HepG2 (cell line): ENCODE data around the gene PTPN13. TPM values are rescaled to one million over a fixed set of nuclear protein-coding genes. Genes with fewer than 3 reads are reported as not detected.

Source experiments
- ATAC-seq: fragments of 200-7000 bp; cut with Tn5 transposase; 3 replicates; pipeline ENCODE4 v1.9.1; 2020; ENCODE audit warnings: mild to moderate bottlenecking, moderate library complexity
- BruUV-seq: library from RNA; stranded (reverse); fragments of 400-500 nt; replicated peaks from 2 replicates; lab custom pipeline; 2021; lab: Mats Ljungman, UMichigan
- CTCF ChIA-PET: fragments of 300-600 bp; formaldehyde crosslinking; extraction: SDS; loops from one replicate; lab custom pipeline; 2021; ENCODE audit warnings: low total read pairs, inconsistent platforms, low intra/inter-chr PET ratio; lab: Yijun Ruan, JAX
- POLR2A ChIA-PET: fragments of 350-600 bp; sonication (Branson Sonifier 250); formaldehyde crosslinking; loops from one replicate; lab custom pipeline; 2020; ENCODE audit warnings: antibody characterized with exemption, inconsistent platforms; lab: Yijun Ruan, JAX
- DNase-seq: peaks from one replicate; pipeline ENCODE4 v3.0.0-alpha.2; 2015; ENCODE audit warnings: low spot score
- FAIRE-seq: peaks from 3 replicates; lab custom pipeline; 2011; peaks lifted over from hg19 to GRCh38; lab: Jason Lieb, UNC
- H2AFZ ChIP-seq: one replicate; pipeline ENCODE4 v1.6.1; 2011; ENCODE audit warnings: low read length, inconsistent platforms
- H3K27ac ChIP-seq: fragments of 300-600 bp; 3 replicates; pipeline ENCODE4 v1.8.0; 2011; ENCODE audit warnings: mixed run types, mild to moderate bottlenecking, mixed read lengths, low read length, inconsistent platforms; ENCODE audit not compliant: insufficient read depth; ENCODE audit errors: extremely low read length
- H3K27me3 ChIP-seq, 2 experiments: fragments of 200-600 bp in 1 of 2; 2 replicates in 1 of 2; 3 replicates in 1 of 2; pipeline versions ENCODE4 v1.6.0 to v1.8.0; 2011; ENCODE audit warnings: low read length in 2 of 2, mild to moderate bottlenecking in 2 of 2, moderate library complexity in 2 of 2, inconsistent platforms in 1 of 2; ENCODE audit not compliant: insufficient read depth in 2 of 2, control insufficient read depth in 1 of 2
- H3K36me3 ChIP-seq, 2 experiments: fragments of 200-600 bp in 1 of 2; replicated peaks in 1 of 2; 2 replicates in 1 of 2; 3 replicates in 1 of 2; pipeline versions ENCODE4 v1.5.1 to v1.8.0; 2011; ENCODE audit warnings: low read length in 2 of 2, inconsistent platforms in 1 of 2; ENCODE audit not compliant: insufficient read depth in 2 of 2, control insufficient read depth in 1 of 2
- H3K4me1 ChIP-seq: 2 replicates; pipeline ENCODE4 v1.5.1; 2012; ENCODE audit warnings: low read length, inconsistent platforms; ENCODE audit not compliant: insufficient read depth
- H3K4me2 ChIP-seq: 2 replicates; pipeline ENCODE4 v1.6.0; 2011; ENCODE audit warnings: low read depth, low read length, inconsistent platforms
- H3K4me3 ChIP-seq, 3 experiments: fragments of 200-600 bp in 1 of 3; sonication (generic), shearing (Covaris generic) in 1 of 3; replicated peaks in 1 of 3; 2 replicates each; pipeline ENCODE4 v1.5.1; 2011 to 2016; ENCODE audit warnings: low read length in 3 of 3, inconsistent platforms in 2 of 3, low read depth in 2 of 3, mild to moderate bottlenecking in 2 of 3, control low read depth in 1 of 3, mixed read lengths in 1 of 3; ENCODE audit not compliant: insufficient read depth in 1 of 3
- H3K79me2 ChIP-seq: one replicate; pipeline ENCODE4 v1.6.1; 2011; ENCODE audit warnings: low read length, inconsistent platforms; ENCODE audit not compliant: insufficient read depth
- H3K9ac ChIP-seq: 2 replicates; pipeline ENCODE4 v1.6.0; 2011; ENCODE audit warnings: mild to moderate bottlenecking, low read depth, low read length, inconsistent platforms; ENCODE audit not compliant: insufficient read depth
- H3K9me3 ChIP-seq: 2 replicates; pipeline ENCODE4 v1.5.1; 2012; ENCODE audit warnings: mild to moderate bottlenecking, low read length
- H4K20me1 ChIP-seq: 2 replicates; pipeline ENCODE4 v1.6.0; 2011; ENCODE audit warnings: inconsistent platforms, mild to moderate bottlenecking, low read length, moderate library complexity; ENCODE audit not compliant: insufficient read depth
- FOXM1 ChIP-seq: sonication (generic); formaldehyde crosslinking; IDR thresholded peaks from 2 replicates; pipeline ENCODE4 v1.5.0; 2020; ENCODE audit warnings: missing genetic modification reagents
- MAFF ChIP-seq: IDR thresholded peaks from 2 replicates; pipeline ENCODE4 v1.6.1; 2011; ENCODE audit warnings: low read depth, low read length, improper control_type of control experiment
- MAFK ChIP-seq, 2 experiments: IDR thresholded peaks in 1 of 2; conservative IDR thresholded peaks in 1 of 2; 2 replicates each; pipeline ENCODE4 v1.6.1; 2011; ENCODE audit warnings: improper control_type of control experiment in 2 of 2, low read length in 2 of 2
- NFAT5 ChIP-seq: sonication (generic); formaldehyde crosslinking; IDR thresholded peaks from 2 replicates; pipeline ENCODE4 v1.4.0; 2020; ENCODE audit warnings: missing genetic modification reagents
- PATZ1 ChIP-seq: sonication (generic); formaldehyde crosslinking; IDR thresholded peaks from 2 replicates; pipeline ENCODE4 v1.4.0; 2020; ENCODE audit warnings: missing genetic modification reagents
- RAD51 ChIP-seq: fragments of 450-650 bp; IDR thresholded peaks from 2 replicates; pipeline ENCODE4 v1.6.1; 2016; ENCODE audit warnings: borderline replicate concordance
- REL ChIP-seq: sonication (generic); formaldehyde crosslinking; conservative IDR thresholded peaks from 2 replicates; pipeline ENCODE4 v1.8.0; 2022; ENCODE audit warnings: mild to moderate bottlenecking, missing genetic modification reagents, moderate library complexity
- ZNF629 ChIP-seq: sonication (generic); formaldehyde crosslinking; conservative IDR thresholded peaks from 2 replicates; pipeline ENCODE4 v1.5.0; 2020; ENCODE audit warnings: missing genetic modification reagents
- WGBS: methylation state at CpG from one replicate; pipeline ENCODE4 v1.1.6; 2017; ENCODE audit warnings: low lambda C conversion rate; 5-methylcytosine and 5-hydroxymethylcytosine counted together
- in situ Hi-C: cut with HindIII; loops from 2 replicates; pipeline ENCODE4 v1.10.0; 2017; ENCODE audit warnings: low pct_unique_long_range_greater_than_20kb; ENCODE audit not compliant: extremely low pct_ligation_motif_present
- intact Hi-C: fragments of 100-400 bp; cut with micrococcal nuclease; formaldehyde crosslinking; loops from one replicate; pipeline ENCODE4 v1.10.0; 2022; ENCODE audit not compliant: unreplicated experiment
- polyA plus RNA-seq, 8 experiments: library from polyadenylated mRNA; depleted of rRNA in 3 of 8; stranded (reverse) in 7 of 8; unstranded in 1 of 8; fragments of >200 nt; fragmentation: Illumina TruSeq in 4 of 8; extraction: Trizol in 4 of 8; gene quantifications; 2 replicates each; pipeline versions ENCODE4 v1.2.1 to v1.2.3, GENCODE V29; 2011 to 2016; ENCODE audit warnings: low read depth in 4 of 8, missing spikeins in 1 of 8, mixed read lengths in 1 of 8; ENCODE audit not compliant: insufficient read depth in 1 of 8
- total RNA-seq, 5 experiments: library from RNA; depleted of rRNA; stranded (reverse); fragments of >200 nt; fragmentation: Illumina TruSeq; extraction: Trizol; gene quantifications; 2 replicates each; pipeline ENCODE4 v1.2.3, GENCODE V29; 2016; ENCODE audit warnings: low read depth in 1 of 5
- TF ChIP-seq, protein P1 (sequence below): sonication (generic); formaldehyde crosslinking; IDR thresholded peaks from 2 replicates; pipeline ENCODE4 v1.4.0; 2020; ENCODE audit warnings: missing genetic modification reagents

Gene PTPN13
- total and polyA plus RNA-seq, 2 of the 13 experiments (the other 11 are each of a cell fraction or from before 2014, with no cell fraction given) = not detected

- no peak for DNase-seq
- H3K27me3 ChIP-seq = no peaks in the 10 kb centered on the region
- H2AFZ ChIP-seq = no peak overlapping the region
- no peak overlapping the region for H3K4me3 ChIP-seq
- no peak overlapping the region for H3K4me2 ChIP-seq
- H3K9me3 ChIP-seq = no peaks in the 10 kb centered on the region
- intact Hi-C loops = no loop called here
- TF ChIP-seq RAD51 (no peak), FOXM1 (CRISPR knock-in tag) (no peak), MAFF (no peak), MAFK (conservative IDR thresholded peaks at IDR 0.05 in 1 of 2, IDR thresholded peaks at IDR 0.05 in 1 of 2; ENCODE audit: low read length in 2 of 2) (peak in 1 of 2 experiments; percentile 22; a peak in 1 of 4 replicates)
- TF ChIP-seq, all 625 proteins: peak for 1
- Histone ChIP-seq H3K27ac (no peak overlapping the region), H3K36me3 (no peaks in the 10 kb centered on the region), H4K20me1 (no peaks in the 10 kb centered on the region), H3K4me1 (no peaks in the 10 kb centered on the region), H3K79me2 (no peaks in the 10 kb centered on the region), H3K9ac (no peak overlapping the region)
- no peak for ATAC-seq
- ChIA-PET CTCF (no interaction called here), POLR2A (no interaction called here)
- in situ Hi-C loops = no loop called here
- FAIRE-seq = no peak
- BruUV-seq = no TSS peak
- WGBS = 94% methylated on average over 1 of the region's 1 CpG
These were observed 239.5 kb downstream of the PTPN13 start for GRCh38 chr4:86833615-86834014.

DNA sequence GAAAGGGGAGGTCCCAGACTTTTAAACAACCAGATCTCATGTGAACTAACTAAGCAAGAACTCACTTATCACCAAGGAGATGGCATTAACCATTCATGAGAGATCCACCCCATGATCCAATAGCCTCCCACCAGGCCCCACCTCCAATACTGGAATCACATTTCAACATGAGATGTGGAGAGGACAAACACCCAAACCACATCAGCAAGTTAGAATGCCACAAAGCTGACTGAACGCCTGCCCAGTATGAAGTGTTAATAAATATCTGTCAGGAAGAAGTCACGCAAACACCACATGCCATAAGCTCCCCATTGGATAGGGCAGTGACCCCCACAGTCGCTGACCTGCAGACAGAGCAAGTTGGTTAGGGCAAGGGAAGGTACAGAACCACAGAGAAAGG lies 240.8 kb downstream of the PTPN13 start:
- 6% methylated on average over 3 of the region's 3 CpGs for WGBS
- in situ Hi-C loops (no loop called here), intact Hi-C loops (no loop called here)
- BruUV-seq = no TSS peak
- no peaks in the 10 kb centered on the region for H4K20me1 ChIP-seq
- DNase-seq = no peak
- H3K36me3 ChIP-seq = no peaks in the 10 kb centered on the region
- ATAC-seq = no peak
- no peaks in the 10 kb centered on the region for H3K79me2 ChIP-seq
- no peaks in the 10 kb centered on the region for H3K9me3 ChIP-seq
- CTCF ChIA-PET = no interaction called here
- H3K4me3 ChIP-seq = no peak overlapping the region
- no peak overlapping the region for H3K27ac ChIP-seq
- no peak for FAIRE-seq
- H3K4me2 ChIP-seq = no peak overlapping the region
- H3K27me3 ChIP-seq = no peaks in the 10 kb centered on the region
- POLR2A ChIA-PET = no interaction called here
- H3K4me1 ChIP-seq = no peaks in the 10 kb centered on the region
- H3K9ac ChIP-seq = no peak overlapping the region
- no peak overlapping the region for H2AFZ ChIP-seq
- TF ChIP-seq REL (CRISPR knock-in tag) (no peak), ZNF629 (CRISPR knock-in tag) (no peak), PATZ1 (CRISPR knock-in tag) (no peak), NFAT5 (no peak)
- TF ChIP-seq, protein P1, sequence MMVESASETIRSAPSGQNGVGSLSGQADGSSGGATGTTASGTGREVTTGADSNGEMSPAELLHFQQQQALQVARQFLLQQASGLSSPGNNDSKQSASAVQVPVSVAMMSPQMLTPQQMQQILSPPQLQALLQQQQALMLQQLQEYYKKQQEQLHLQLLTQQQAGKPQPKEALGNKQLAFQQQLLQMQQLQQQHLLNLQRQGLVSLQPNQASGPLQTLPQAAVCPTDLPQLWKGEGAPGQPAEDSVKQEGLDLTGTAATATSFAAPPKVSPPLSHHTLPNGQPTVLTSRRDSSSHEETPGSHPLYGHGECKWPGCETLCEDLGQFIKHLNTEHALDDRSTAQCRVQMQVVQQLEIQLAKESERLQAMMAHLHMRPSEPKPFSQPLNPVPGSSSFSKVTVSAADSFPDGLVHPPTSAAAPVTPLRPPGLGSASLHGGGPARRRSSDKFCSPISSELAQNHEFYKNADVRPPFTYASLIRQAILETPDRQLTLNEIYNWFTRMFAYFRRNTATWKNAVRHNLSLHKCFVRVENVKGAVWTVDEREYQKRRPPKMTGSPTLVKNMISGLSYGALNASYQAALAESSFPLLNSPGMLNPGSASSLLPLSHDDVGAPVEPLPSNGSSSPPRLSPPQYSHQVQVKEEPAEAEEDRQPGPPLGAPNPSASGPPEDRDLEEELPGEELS (CRISPR knock-in tag) = no peak
